Endothelial cell of umbilical vein (primary cell): Measurements from ENCODE around the gene CMTR1. TPM values are rescaled to one million over a fixed set of nuclear protein-coding genes. Genes with fewer than 3 reads are reported as not detected.

Source experiments
- BruUV-seq: library from RNA; stranded (reverse); fragments of 400-500 nt; replicated peaks from 2 replicates; lab custom pipeline; 2021; lab: Mats Ljungman, UMichigan
- CTCF ChIA-PET: fragments of 300-600, 350-600 bp; sonication (Branson Sonifier 250); formaldehyde crosslinking; loops from one replicate; lab custom pipeline; 2021; ENCODE audit warnings: antibody characterized with exemption, inconsistent platforms; lab: Charles Lee
- POLR2A ChIA-PET: fragments of 300-600, 350-600 bp; sonication (Branson Sonifier 250); formaldehyde crosslinking; loops from one replicate; lab custom pipeline; 2021; ENCODE audit warnings: antibody characterized with exemption, inconsistent platforms; lab: Charles Lee
- DNase-seq: peaks from one replicate; pipeline ENCODE4 v3.0.0-alpha.2; 2011; ENCODE audit warnings: low read depth, low spot score
- FAIRE-seq: peaks from 2 replicates; lab custom pipeline; 2011; peaks lifted over from hg19 to GRCh38; lab: Jason Lieb, UNC
- H2AFZ ChIP-seq: 2 replicates; pipeline ENCODE4 v1.6.0; 2012; ENCODE audit warnings: low read depth, low read length, control low read depth, inconsistent platforms
- H3K27ac ChIP-seq: 2 replicates; pipeline ENCODE4 v1.5.1; 2011; ENCODE audit warnings: low read depth, mild to moderate bottlenecking, control low read depth, low read length, moderate library complexity; ENCODE audit not compliant: insufficient read depth
- H3K27me3 ChIP-seq, 2 experiments: 2 replicates each; pipeline versions ENCODE4 v1.6.0 to v1.6.1; 2011; ENCODE audit warnings: low read length in 2 of 2, mixed read lengths in 1 of 2; ENCODE audit not compliant: control insufficient read depth in 2 of 2, insufficient read depth in 2 of 2
- H3K36me3 ChIP-seq, 2 experiments: 2 replicates in 1 of 2; 3 replicates in 1 of 2; pipeline ENCODE4 v1.5.1; 2011; ENCODE audit warnings: low read length in 2 of 2, mild to moderate bottlenecking in 1 of 2, moderate library complexity in 1 of 2; ENCODE audit not compliant: control insufficient read depth in 2 of 2, insufficient read depth in 2 of 2; ENCODE audit errors: extremely low read depth in 1 of 2
- H3K4me1 ChIP-seq: 3 replicates; pipeline ENCODE4 v1.5.1; 2011; ENCODE audit warnings: mild to moderate bottlenecking, low read length; ENCODE audit not compliant: control insufficient read depth, insufficient read depth; ENCODE audit errors: extremely low read depth
- H3K4me2 ChIP-seq: 2 replicates; pipeline ENCODE4 v1.6.1; 2011; ENCODE audit warnings: low read length, control low read depth, mixed read lengths; ENCODE audit not compliant: insufficient read depth
- H3K4me3 ChIP-seq, 3 experiments: fragments of 200-600 bp in 1 of 3; sonication (generic), shearing (Covaris generic) in 1 of 3; replicated peaks in 1 of 3; 2 replicates each; pipeline ENCODE4 v1.5.1; 2011 to 2016; ENCODE audit warnings: control low read depth in 3 of 3, low read length in 3 of 3, mild to moderate bottlenecking in 2 of 3, inconsistent platforms in 1 of 3, low read depth in 1 of 3, moderate library complexity in 1 of 3; ENCODE audit not compliant: insufficient read depth in 1 of 3
- H3K79me2 ChIP-seq: 2 replicates; pipeline ENCODE4 v1.6.0; 2012; ENCODE audit warnings: low read length, inconsistent platforms; ENCODE audit not compliant: control insufficient read depth, insufficient read depth
- H3K9ac ChIP-seq: replicated peaks from 2 replicates; pipeline ENCODE3; 2011; ENCODE audit warnings: low read length, control low read depth; ENCODE audit not compliant: insufficient read depth; ENCODE audit errors: extremely low read depth
- H3K9me1 ChIP-seq: replicated peaks from 3 replicates; pipeline ENCODE4 v1.6.0; 2011; ENCODE audit warnings: mild to moderate bottlenecking, low read length; ENCODE audit not compliant: control insufficient read depth, insufficient read depth; ENCODE audit errors: extremely low read depth
- H3K9me3 ChIP-seq: replicated peaks from 2 replicates; pipeline ENCODE4 v1.5.1; 2012; ENCODE audit warnings: low read length, inconsistent platforms; ENCODE audit not compliant: control insufficient read depth, insufficient read depth
- H4K20me1 ChIP-seq: replicated peaks from 2 replicates; pipeline ENCODE3; 2011; ENCODE audit warnings: mild to moderate bottlenecking, low read length; ENCODE audit not compliant: control insufficient read depth, insufficient read depth; ENCODE audit errors: extremely low read depth
- CTCF ChIP-seq, 2 donors: IDR thresholded peaks; 1 replicate in 1 of 2; 2 replicates in 1 of 2; pipeline ENCODE4 v1.5.1; 2011; ENCODE audit warnings: low read length in 2 of 2, mild to moderate bottlenecking in 2 of 2, moderate library complexity in 2 of 2, control low read depth in 1 of 2, inconsistent platforms in 1 of 2, low read depth in 1 of 2; ENCODE audit not compliant: insufficient read depth in 1 of 2; ENCODE audit errors: extremely low read depth in 1 of 2
- EZH2 ChIP-seq: IDR thresholded peaks from 2 replicates; pipeline ENCODE4 v1.6.1; 2012; ENCODE audit warnings: borderline replicate concordance, low read depth, mild to moderate bottlenecking, moderate library complexity, low read length, inconsistent platforms; ENCODE audit not compliant: severe bottlenecking
- FOS ChIP-seq: IDR thresholded peaks from 2 replicates; pipeline ENCODE4 v1.6.1; 2011; ENCODE audit warnings: mild to moderate bottlenecking, low read length, moderate library complexity, borderline replicate concordance; ENCODE audit not compliant: insufficient read depth
- GATA2 ChIP-seq: IDR thresholded peaks from 2 replicates; pipeline ENCODE4 v1.7.0; 2011; ENCODE audit warnings: low read depth, mild to moderate bottlenecking, moderate library complexity, mixed read lengths, low read length; ENCODE audit not compliant: insufficient read length, insufficient read depth
- JUN ChIP-seq: IDR thresholded peaks from 2 replicates; pipeline ENCODE4 v1.6.1; 2011; ENCODE audit warnings: borderline replicate concordance, low read depth; ENCODE audit not compliant: insufficient read length, insufficient read depth
- MAX ChIP-seq: IDR thresholded peaks from 2 replicates; pipeline ENCODE4 v1.6.1; 2011; ENCODE audit not compliant: insufficient read depth, insufficient read length
- MYC ChIP-seq: IDR thresholded peaks from one replicate; pipeline ENCODE4 v1.6.1; 2011; ENCODE audit warnings: mild to moderate bottlenecking, low read depth, low read length
- POLR2A ChIP-seq: IDR thresholded peaks from 2 replicates; pipeline ENCODE4 v1.6.1; 2012; ENCODE audit warnings: low read depth, mild to moderate bottlenecking, control low read depth, low read length
- POLR2AphosphoS5 ChIP-seq: IDR thresholded peaks from 2 replicates; pipeline ENCODE4 v1.6.1; 2012; ENCODE audit warnings: low read depth, mild to moderate bottlenecking, control low read depth, low read length, moderate library complexity; ENCODE audit not compliant: insufficient read depth
- dilution Hi-C: fragments of 300-500 bp; cut with MboI; formaldehyde crosslinking; loops from one replicate; pipeline ENCODE4 v1.15.0; 2019; ENCODE audit warnings: low sequenced_read_pairs; ENCODE audit not compliant: extremely low pct_ligation_motif_present
- intact Hi-C: fragments of 100-400 bp; cut with micrococcal nuclease; formaldehyde crosslinking; loops from one replicate; pipeline ENCODE4 v1.10.0; 2022
- polyA plus RNA-seq, 4 experiments: library from polyadenylated mRNA; depleted of rRNA in 3 of 4; stranded (reverse) in 3 of 4; unstranded in 1 of 4; fragments of >200 nt; gene quantifications; 2 replicates each; pipeline versions ENCODE4 v1.2.1 to v1.2.3, GENCODE V29; 2011 to 2012; ENCODE audit warnings: missing spikeins in 1 of 4
- total RNA-seq: library from RNA; stranded (reverse); gene quantifications from 2 replicates; pipeline ENCODE4 v1.2.3, GENCODE V29; 2021

Gene CMTR1
- total and polyA plus RNA-seq, 2 donors (not counting 3 experiments of a cell fraction or from before 2014, with no cell fraction given), result 19.5 to 38.0 TPM

DNA sequence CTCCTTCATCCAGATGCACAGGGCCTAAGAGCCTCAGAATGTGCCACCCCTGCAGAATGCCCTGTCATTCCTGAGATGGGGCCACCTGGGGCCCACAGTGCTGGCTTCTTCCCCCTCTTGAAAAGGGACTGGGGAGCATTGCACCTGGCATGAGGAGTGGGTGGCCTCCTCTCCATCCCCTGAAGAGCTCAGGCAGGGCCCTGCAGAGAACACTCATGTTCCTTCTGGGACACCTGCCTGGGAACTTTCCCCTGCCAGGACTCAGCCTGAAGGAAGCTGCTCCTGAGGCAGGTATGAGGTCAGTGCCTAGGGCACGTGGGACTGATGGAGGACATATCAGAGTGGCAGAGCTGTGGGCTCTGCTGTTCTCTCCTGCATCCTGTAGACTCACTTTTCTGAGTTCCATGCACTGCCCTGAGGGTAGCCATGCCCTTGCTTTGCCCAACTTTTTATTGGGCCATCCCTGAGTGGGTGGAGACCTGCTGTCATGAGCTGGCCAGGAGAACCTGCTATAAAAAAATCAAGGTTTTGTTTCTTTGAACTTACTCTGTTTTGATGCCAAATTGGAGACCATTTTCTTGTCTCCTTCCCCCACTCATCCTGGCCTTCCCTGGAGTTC lies 47.2 kb downstream of the CMTR1 start:
- Histone ChIP-seq H2AFZ (no peak overlapping the region), H3K27ac (no peak overlapping the region), H3K79me2 (no peaks in the 10 kb centered on the region), H3K9ac (no peak overlapping the region), H3K4me1 (no peaks in the 10 kb centered on the region), H3K27me3 (no peaks in the 10 kb centered on the region), H3K4me3 (no peak overlapping the region), H3K36me3 (peaks cover 3 to 41% of the 10 kb centered on the region in 2 experiments), H3K9me1 (no peaks in the 10 kb centered on the region), H3K9me3 (no peaks in the 10 kb centered on the region), H4K20me1 (no peaks in the 10 kb centered on the region), H3K4me2 (no peak overlapping the region)
- no peak for TF ChIP-seq POLR2AphosphoS5
- no peak for TF ChIP-seq MYC
- TF ChIP-seq JUN, result no peak
- no peak for TF ChIP-seq CTCF (IDR thresholded peaks at IDR 0.05; ENCODE audit: extremely low read depth in 1 of 2, insufficient read depth in 1 of 2, low read depth in 1 of 2, low read length in 2 of 2)
- TF ChIP-seq EZH2, result no peak
- no peak for TF ChIP-seq FOS
- no peak for TF ChIP-seq POLR2A
- TF ChIP-seq GATA2, result no peak
- TF ChIP-seq MAX, result no peak
- DNase-seq (no peak), FAIRE-seq (no peak)
- TSS peak; percentile 24 for BruUV-seq
- ChIA-PET POLR2A (no interaction called here), CTCF (interaction anchor here (0.6 to 1.9 kb wide), 4 partner anchors 10 to 86 kb away, joined by 3 to 7 read pairs (median 4); no protein-coding TSS in a partner anchor)
- dilution Hi-C loops, result no loop called here
- intact Hi-C loops, result loop anchor here (5.0 kb wide), 2 partner anchors 113 to 172 kb away; no protein-coding TSS in a partner anchor
